Suprapubic skin (tissue), 4 donors: ENCODE measurements around the gene EIF4E3. TPM values are rescaled to one million over a fixed set of nuclear protein-coding genes. Genes with fewer than 3 reads are reported as not detected.

Experiments used
- DNase-seq, 2 donors: peaks; one replicate each; pipeline ENCODE4 v3.0.0-alpha.2; 2019; ENCODE audit warnings: low spot score in 2 of 2
- H3K27ac ChIP-seq: fragments of 200-600 bp; sonication (generic); one replicate; pipeline ENCODE4 v1.5.1; 2019
- H3K27me3 ChIP-seq: fragments of 200-600 bp; sonication (generic); one replicate; pipeline ENCODE4 v1.5.1; 2019
- H3K36me3 ChIP-seq: fragments of 200-600 bp; sonication (generic); one replicate; pipeline ENCODE4 v1.5.1; 2019
- H3K4me1 ChIP-seq: fragments of 200-600 bp; sonication (generic); one replicate; pipeline ENCODE4 v1.5.1; 2019
- H3K4me3 ChIP-seq: fragments of 200-600 bp; sonication (generic); one replicate; pipeline ENCODE4 v1.5.1; 2019; ENCODE audit warnings: mild to moderate bottlenecking
- H3K9me3 ChIP-seq: fragments of 200-600 bp; sonication (generic); one replicate; pipeline ENCODE4 v1.5.1; 2019
- EP300 ChIP-seq: sonication (generic); formaldehyde crosslinking; IDR thresholded peaks from one replicate; pipeline ENCODE4 v1.6.1; 2017; ENCODE audit warnings: antibody characterized with exemption
- POLR2A ChIP-seq, 2 donors: fragments of 450-650 bp; IDR thresholded peaks; one replicate each; pipeline ENCODE4 v1.6.1; 2017; ENCODE audit warnings: antibody characterized with exemption in 2 of 2, mild to moderate bottlenecking in 2 of 2, moderate library complexity in 2 of 2
- POLR2AphosphoS5 ChIP-seq, 3 donors: sonication (generic); formaldehyde crosslinking; IDR thresholded peaks; one replicate each; pipeline ENCODE4 v1.6.1; 2017; ENCODE audit warnings: antibody characterized with exemption in 3 of 3
- WGBS: methylation state at CpG from one replicate; pipeline ENCODE4 v1.1.5; 2018; 5-methylcytosine and 5-hydroxymethylcytosine counted together
- total RNA-seq, 4 donors: library from RNA; depleted of rRNA; stranded (reverse); fragments of >200 nt; gene quantifications; one replicate each; pipeline ENCODE4 v1.1.0, GENCODE V29; 2016
- TF ChIP-seq, protein P1 (sequence below), 2 donors: fragments of 200-600 bp in 1 of 2; fragments of 450-650 bp in 1 of 2; sonication (generic) in 1 of 2; IDR thresholded peaks; one replicate each; pipeline ENCODE4 v1.5.1; 2016 to 2019; ENCODE audit warnings: antibody characterized with exemption in 2 of 2, mild to moderate bottlenecking in 1 of 2, moderate library complexity in 1 of 2

The EIF4E3 gene
- total RNA-seq, 4 donors from 2014 or later, result 12.7 to 23.5 (median 16.0) TPM

DNA sequence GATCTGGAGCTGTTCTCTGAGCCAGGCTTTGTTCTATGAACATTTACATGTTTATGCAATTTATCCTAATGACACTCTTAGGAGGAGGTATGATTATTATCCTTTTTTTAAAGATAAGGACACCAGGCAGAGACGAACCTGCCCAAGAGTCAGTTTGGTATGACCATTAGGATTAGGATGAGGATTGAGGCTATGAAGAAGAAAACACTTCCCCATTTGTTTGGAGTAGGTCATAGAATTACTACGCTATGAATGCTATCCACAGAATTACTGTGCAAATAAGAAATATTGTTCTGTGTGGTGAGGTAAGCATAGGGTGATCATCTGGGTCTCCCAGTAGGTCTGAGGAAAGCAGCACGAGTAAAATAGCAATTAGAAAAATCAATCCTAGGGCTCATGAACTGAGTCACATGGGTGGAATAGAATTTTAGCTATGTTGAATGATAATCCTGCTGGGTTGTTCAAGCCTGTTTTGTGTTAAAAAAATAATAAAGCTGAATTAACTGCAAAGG is 23.9 kb downstream of the EIF4E3 start:
- WGBS, result 84% methylated on average over 3 of the region's 3 CpGs
- Histone ChIP-seq H3K36me3 (peaks cover 2% of the 10 kb centered on the region), H3K27ac (no peak overlapping the region), H3K4me1 (peaks cover 5% of the 10 kb centered on the region), H3K9me3 (no peaks in the 10 kb centered on the region), H3K27me3 (no peaks in the 10 kb centered on the region), H3K4me3 (no peak overlapping the region)
- no peak for TF ChIP-seq POLR2AphosphoS5 (IDR thresholded peaks at IDR 0.05)
- TF ChIP-seq, protein P1, sequence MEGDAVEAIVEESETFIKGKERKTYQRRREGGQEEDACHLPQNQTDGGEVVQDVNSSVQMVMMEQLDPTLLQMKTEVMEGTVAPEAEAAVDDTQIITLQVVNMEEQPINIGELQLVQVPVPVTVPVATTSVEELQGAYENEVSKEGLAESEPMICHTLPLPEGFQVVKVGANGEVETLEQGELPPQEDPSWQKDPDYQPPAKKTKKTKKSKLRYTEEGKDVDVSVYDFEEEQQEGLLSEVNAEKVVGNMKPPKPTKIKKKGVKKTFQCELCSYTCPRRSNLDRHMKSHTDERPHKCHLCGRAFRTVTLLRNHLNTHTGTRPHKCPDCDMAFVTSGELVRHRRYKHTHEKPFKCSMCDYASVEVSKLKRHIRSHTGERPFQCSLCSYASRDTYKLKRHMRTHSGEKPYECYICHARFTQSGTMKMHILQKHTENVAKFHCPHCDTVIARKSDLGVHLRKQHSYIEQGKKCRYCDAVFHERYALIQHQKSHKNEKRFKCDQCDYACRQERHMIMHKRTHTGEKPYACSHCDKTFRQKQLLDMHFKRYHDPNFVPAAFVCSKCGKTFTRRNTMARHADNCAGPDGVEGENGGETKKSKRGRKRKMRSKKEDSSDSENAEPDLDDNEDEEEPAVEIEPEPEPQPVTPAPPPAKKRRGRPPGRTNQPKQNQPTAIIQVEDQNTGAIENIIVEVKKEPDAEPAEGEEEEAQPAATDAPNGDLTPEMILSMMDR (IDR thresholded peaks at IDR 0.05), result no peak
- no peak for TF ChIP-seq POLR2A (IDR thresholded peaks at IDR 0.05)
- TF ChIP-seq EP300, result no peak
- no peak for DNase-seq

DNA sequence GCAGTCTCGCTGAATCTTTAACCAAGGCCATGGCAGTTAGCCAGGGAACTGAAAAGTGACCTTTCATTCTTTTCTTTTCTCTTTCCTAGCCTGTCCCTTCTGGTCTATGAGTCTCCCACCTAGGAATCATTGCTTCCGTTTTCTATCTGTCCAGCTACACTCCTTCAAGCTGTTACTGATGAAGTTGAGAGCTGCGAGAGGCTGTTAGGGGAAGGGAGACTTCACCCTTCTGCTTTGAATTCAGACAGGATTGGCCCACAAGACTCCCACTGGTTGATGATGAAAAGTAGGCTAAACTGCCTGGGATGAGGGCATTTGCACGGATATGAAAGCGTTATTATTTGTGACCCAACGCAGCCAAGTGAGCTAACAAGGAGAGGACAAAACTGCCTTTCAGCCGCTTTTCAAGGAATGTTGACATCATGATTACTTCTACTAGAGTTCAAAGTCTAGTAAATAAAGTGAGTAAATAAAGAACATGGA is 30.2 kb downstream of the EIF4E3 start:
- no peak overlapping the region for H3K27ac ChIP-seq
- no peaks in the 10 kb centered on the region for H3K9me3 ChIP-seq
- TF ChIP-seq, protein P1 (IDR thresholded peaks at IDR 0.05), result no peak
- TF ChIP-seq POLR2A (IDR thresholded peaks at IDR 0.05), result no peak
- TF ChIP-seq EP300, result no peak
- TF ChIP-seq POLR2AphosphoS5 (IDR thresholded peaks at IDR 0.05), result no peak
- no peaks in the 10 kb centered on the region for H3K27me3 ChIP-seq
- peaks cover 18% of the 10 kb centered on the region for H3K4me1 ChIP-seq
- no peaks in the 10 kb centered on the region for H3K36me3 ChIP-seq
- H3K4me3 ChIP-seq, result no peak overlapping the region
- DNase-seq, result no peak
- WGBS, result 84% methylated on average over 7 of the region's 7 CpGs

DNA sequence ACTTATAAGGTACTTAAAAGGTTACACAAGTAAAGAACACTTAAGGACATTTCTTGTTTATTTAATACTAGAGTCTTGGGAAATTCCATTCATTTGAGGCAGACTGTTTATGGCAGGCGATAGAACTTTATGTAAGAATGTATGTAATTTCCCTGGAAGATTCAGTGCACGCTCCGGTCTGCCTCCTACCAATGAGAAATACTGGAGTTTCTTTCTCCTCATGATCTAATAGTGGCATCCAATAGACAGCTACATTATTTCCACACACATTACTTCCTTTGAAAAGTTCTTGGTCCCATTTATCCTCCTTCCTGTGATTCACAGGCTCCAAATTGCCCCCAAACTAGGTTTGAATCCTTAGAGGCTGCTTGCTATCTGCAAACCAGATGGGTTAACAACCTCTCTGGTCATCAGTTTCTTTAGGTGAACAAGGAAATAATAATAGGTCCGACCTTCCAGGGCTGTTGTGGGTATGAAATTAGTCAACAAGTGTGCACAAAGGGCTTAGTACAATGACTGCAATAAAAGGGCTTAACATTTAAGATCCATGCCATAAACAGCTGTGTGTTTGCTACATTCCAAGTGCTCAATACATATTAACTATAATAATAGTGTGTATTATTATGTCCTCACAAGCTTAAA is 30.7 kb downstream of the EIF4E3 start:
- Histone ChIP-seq H3K9me3 (no peaks in the 10 kb centered on the region), H3K4me1 (peaks cover 19% of the 10 kb centered on the region), H3K27ac (peak overlapping the region; percentile 8), H3K4me3 (no peak overlapping the region), H3K36me3 (no peaks in the 10 kb centered on the region), H3K27me3 (no peaks in the 10 kb centered on the region)
- TF ChIP-seq EP300 (no peak), POLR2A (IDR thresholded peaks at IDR 0.05) (no peak), POLR2AphosphoS5 (IDR thresholded peaks at IDR 0.05) (no peak)
- TF ChIP-seq, protein P1 (IDR thresholded peaks at IDR 0.05), result no peak
- no peak for DNase-seq
- WGBS, result 47% methylated on average over 4 of the region's 4 CpGs

DNA sequence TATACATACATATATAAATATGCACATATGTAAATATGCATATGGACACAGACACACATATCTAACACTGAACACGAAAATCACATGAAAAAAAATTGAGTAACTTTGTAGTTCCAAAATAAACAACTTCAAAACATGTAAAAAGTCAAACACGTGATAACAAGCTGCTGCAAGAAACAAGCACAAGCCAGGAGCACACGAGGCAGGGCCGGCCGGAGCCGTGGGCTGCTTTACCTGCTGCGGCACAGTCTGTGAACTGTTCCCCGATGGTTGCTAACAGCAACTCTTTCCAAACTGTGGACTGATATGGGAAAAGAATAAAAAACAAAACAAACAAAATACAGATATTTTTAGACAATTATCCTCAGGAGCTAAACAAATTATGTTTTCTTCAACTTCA is 31.6 kb downstream of the EIF4E3 start:
- no peak for TF ChIP-seq POLR2A (IDR thresholded peaks at IDR 0.05)
- TF ChIP-seq, protein P1 (IDR thresholded peaks at IDR 0.05), result no peak
- no peak for TF ChIP-seq POLR2AphosphoS5 (IDR thresholded peaks at IDR 0.05)
- no peak for TF ChIP-seq EP300
- Histone ChIP-seq H3K4me1 (peaks cover 19% of the 10 kb centered on the region), H3K27me3 (no peaks in the 10 kb centered on the region), H3K4me3 (no peak overlapping the region), H3K36me3 (no peaks in the 10 kb centered on the region), H3K9me3 (no peaks in the 10 kb centered on the region), H3K27ac (peak overlapping the region; percentile 8)
- no peak for DNase-seq
- 51% methylated on average over 8 of the region's 8 CpGs for WGBS

DNA sequence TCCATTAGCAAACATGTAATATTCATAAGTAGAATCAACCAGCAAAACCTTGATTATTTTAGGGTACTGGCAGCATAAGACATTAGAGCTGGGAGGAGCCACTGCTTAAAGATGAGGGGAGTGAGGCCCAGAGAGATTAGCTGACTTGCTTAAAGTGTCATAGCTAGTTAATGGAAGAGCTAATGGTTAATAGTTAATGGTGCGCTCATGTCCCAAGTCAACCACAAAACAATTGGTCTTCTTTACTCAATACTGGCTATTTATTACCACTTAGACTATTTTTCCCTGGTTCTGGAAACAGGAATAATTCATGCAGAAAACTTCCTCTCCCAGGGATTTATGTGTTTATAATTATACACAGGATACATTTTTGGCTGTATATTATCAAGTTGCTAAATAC is 33.1 kb downstream of the EIF4E3 start:
- TF ChIP-seq POLR2A (IDR thresholded peaks at IDR 0.05) (no peak), EP300 (no peak), POLR2AphosphoS5 (IDR thresholded peaks at IDR 0.05) (no peak)
- TF ChIP-seq, protein P1 (IDR thresholded peaks at IDR 0.05), result no peak
- Histone ChIP-seq H3K36me3 (no peaks in the 10 kb centered on the region), H3K4me1 (peaks cover 19% of the 10 kb centered on the region), H3K9me3 (no peaks in the 10 kb centered on the region), H3K27ac (no peak overlapping the region), H3K4me3 (no peak overlapping the region), H3K27me3 (no peaks in the 10 kb centered on the region)
- DNase-seq, result no peak
- 92% methylated on average over 1 of the region's 1 CpG for WGBS
